Esophagus squamous epithelium (tissue), 5 donors: Measurements from ENCODE around the gene FNDC3B. TPM values are rescaled to one million over a fixed set of nuclear protein-coding genes. Genes with fewer than 3 reads are reported as not detected.

ENCODE experiments used
- DNase-seq: peaks from one replicate; lab custom pipeline; 2025; lab: John Stamatoyannopoulos, UW
- H3K27ac ChIP-seq, 4 donors: fragments of 200-600 bp; sonication (generic); one replicate each; pipeline ENCODE4 v1.5.1; 2016 to 2019; ENCODE audit warnings: mild to moderate bottlenecking in 1 of 4
- H3K27me3 ChIP-seq, 4 donors: fragments of 200-600 bp; sonication (generic); 1 replicate in 3 of 4; 2 replicates in 1 of 4; pipeline versions ENCODE4 v1.5.1 to v1.6.0; 2017 to 2021; ENCODE audit warnings: antibody characterized with exemption in 1 of 4
- H3K36me3 ChIP-seq, 3 donors: fragments of 200-600 bp; sonication (generic); one replicate each; pipeline ENCODE4 v1.5.1; 2016 to 2019
- H3K4me1 ChIP-seq, 3 donors: fragments of 200-600 bp; sonication (generic); one replicate each; pipeline ENCODE4 v1.5.1; 2017 to 2019
- H3K4me3 ChIP-seq, 4 donors: fragments of 200-600 bp; sonication (generic); 1 replicate in 3 of 4; 2 replicates in 1 of 4; pipeline ENCODE4 v1.5.1; 2016 to 2019; ENCODE audit warnings: mild to moderate bottlenecking in 2 of 4, moderate library complexity in 1 of 4
- H3K9me3 ChIP-seq, 3 donors: fragments of 200-600 bp; sonication (generic); one replicate each; pipeline ENCODE4 v1.5.1; 2016 to 2019
- POLR2A ChIP-seq, 4 donors: fragments of 450-650 bp; IDR thresholded peaks; one replicate each; pipeline ENCODE4 v1.6.1; 2017; ENCODE audit warnings: antibody characterized with exemption in 4 of 4, mild to moderate bottlenecking in 4 of 4, moderate library complexity in 3 of 4
- WGBS, 2 donors: methylation state at CpG; one replicate each; pipeline ENCODE4 v1.1.5; 2018; 5-methylcytosine and 5-hydroxymethylcytosine counted together
- intact Hi-C: fragments of 100-400 bp; cut with DNase I; formaldehyde crosslinking; loops from one replicate; pipeline ENCODE4 v1.15.0; 2022
- total RNA-seq, 4 donors: library from RNA; depleted of rRNA; stranded (reverse); fragments of >200 nt; gene quantifications; one replicate each; pipeline ENCODE4 v1.1.0, GENCODE V29; 2016
- TF ChIP-seq, protein P1 (sequence below), 6 experiments: fragments of 450-650 bp in 4 of 6; fragments of 200-600 bp in 2 of 6; sonication (generic) in 2 of 6; IDR thresholded peaks; one replicate each; pipeline ENCODE4 v1.5.1; 2016 to 2019; ENCODE audit warnings: antibody characterized with exemption in 6 of 6, mild to moderate bottlenecking in 4 of 6, moderate library complexity in 4 of 6
- donor health status: DM: yes; HTN: yes; CAD: no.

Gene FNDC3B
- total RNA-seq, 4 donors from 2014 or later = 7.7 to 44.3 (median 20.4) TPM

DNA sequence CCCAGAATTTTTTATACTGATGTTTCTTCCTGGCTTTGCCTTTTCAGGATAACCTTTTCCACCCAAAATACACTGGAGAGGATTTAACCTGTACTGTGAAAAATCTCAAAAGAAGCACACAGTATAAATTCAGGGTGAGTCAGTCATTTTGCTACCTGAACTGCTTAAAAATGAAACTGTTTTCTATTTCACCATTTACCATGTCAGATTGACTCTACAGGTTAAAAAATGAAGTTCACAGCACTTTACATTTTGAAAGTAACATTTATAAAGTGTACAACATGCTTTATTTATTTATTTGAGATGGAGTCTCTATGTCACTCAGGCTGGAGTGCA is 293.6 kb downstream of the FNDC3B start:
- TF ChIP-seq POLR2A (IDR thresholded peaks at IDR 0.05) = no peak
- TF ChIP-seq, protein P1, sequence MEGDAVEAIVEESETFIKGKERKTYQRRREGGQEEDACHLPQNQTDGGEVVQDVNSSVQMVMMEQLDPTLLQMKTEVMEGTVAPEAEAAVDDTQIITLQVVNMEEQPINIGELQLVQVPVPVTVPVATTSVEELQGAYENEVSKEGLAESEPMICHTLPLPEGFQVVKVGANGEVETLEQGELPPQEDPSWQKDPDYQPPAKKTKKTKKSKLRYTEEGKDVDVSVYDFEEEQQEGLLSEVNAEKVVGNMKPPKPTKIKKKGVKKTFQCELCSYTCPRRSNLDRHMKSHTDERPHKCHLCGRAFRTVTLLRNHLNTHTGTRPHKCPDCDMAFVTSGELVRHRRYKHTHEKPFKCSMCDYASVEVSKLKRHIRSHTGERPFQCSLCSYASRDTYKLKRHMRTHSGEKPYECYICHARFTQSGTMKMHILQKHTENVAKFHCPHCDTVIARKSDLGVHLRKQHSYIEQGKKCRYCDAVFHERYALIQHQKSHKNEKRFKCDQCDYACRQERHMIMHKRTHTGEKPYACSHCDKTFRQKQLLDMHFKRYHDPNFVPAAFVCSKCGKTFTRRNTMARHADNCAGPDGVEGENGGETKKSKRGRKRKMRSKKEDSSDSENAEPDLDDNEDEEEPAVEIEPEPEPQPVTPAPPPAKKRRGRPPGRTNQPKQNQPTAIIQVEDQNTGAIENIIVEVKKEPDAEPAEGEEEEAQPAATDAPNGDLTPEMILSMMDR (IDR thresholded peaks at IDR 0.05) = no peak
- Histone ChIP-seq H3K4me1 (peaks cover 0 to 17% (median 3%) of the 10 kb centered on the region in 3 donors), H3K27me3 (no peaks in the 10 kb centered on the region), H3K9me3 (no peaks in the 10 kb centered on the region), H3K4me3 (no peak overlapping the region), H3K27ac (no peak overlapping the region), H3K36me3 (peaks cover 3 to 77% (median 8%) of the 10 kb centered on the region in 3 donors)
- no peak for DNase-seq
- intact Hi-C loops = no loop called here

DNA sequence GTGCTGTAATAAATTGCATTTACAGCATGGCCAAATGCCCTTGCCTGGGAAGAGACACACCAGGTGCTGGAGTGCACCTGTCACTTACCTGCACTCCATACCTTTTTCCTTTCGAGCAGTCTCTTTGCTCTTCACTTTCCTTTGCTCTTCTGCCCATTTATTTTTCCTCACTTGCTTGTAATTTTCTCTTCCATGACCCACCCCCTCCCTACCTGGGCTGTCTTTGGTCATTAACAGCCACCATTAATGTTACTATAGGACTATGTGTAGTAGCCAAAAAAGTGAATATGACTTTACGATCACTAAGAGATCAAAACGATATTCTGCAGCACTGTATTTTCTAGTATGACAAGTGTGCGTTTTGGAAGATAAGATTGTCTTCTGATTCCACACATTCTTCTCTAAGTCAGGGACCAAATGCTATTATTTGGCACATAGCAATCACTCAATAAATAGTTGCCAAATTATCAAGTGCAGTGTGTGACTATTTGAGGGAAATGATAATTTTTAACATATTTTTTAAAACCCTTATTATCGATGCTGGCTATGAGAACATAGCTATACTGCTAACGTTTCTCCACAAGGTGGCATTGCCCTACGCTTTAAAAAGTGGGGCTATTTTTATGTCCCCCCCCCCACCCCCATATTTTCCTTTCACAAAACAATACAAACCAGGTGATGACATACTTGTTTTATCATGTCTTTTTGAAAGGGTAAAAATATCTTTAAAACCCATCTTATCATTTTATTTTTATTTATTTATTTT is 294.5 kb downstream of the FNDC3B start:
- peaks cover 0 to 17% (median 3%) of the 10 kb centered on the region in 3 donors for H3K4me1 ChIP-seq
- H3K36me3 ChIP-seq = peaks cover 3 to 77% (median 8%) of the 10 kb centered on the region in 3 donors
- H3K9me3 ChIP-seq = no peaks in the 10 kb centered on the region
- TF ChIP-seq, protein P1 (IDR thresholded peaks at IDR 0.05) = peak in 2 of 6 experiments; percentile 6 to 32
- no peak for TF ChIP-seq POLR2A (IDR thresholded peaks at IDR 0.05)
- DNase-seq = no peak
- 80 to 89% methylated on average over 7 of the region's 7 CpGs for WGBS, 2 donors
- intact Hi-C loops = no loop called here
- no peak overlapping the region for H3K4me3 ChIP-seq
- peak overlapping the region in 1 of 4 donors; percentile 18 for H3K27ac ChIP-seq
- H3K27me3 ChIP-seq = no peaks in the 10 kb centered on the region

DNA sequence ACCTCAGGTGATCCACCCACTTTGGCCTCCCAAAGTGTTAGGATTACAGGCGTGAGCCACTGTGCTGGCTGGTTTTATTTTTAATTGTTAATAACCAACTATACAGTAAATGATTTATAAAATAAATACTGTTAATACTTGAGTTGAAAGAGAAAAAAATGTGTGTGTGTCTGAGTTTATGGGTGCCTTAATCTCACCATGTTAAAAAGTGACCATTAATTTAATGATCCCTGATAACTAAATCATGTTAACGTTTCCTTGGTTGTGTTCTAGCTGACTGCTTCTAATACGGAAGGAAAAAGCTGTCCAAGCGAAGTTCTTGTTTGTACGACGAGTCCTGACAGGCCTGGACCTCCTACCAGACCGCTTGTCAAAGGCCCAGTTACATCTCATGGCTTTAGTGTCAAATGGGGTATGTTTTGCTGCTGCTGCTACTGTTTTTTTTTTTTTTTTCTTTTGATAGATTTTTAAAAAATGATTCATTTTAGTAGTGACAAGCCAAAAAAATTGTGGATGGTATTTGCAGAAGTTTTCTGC is 295.4 kb downstream of the FNDC3B start:
- 36 to 49% methylated on average over 7 of the region's 7 CpGs for WGBS, 2 donors
- TF ChIP-seq POLR2A (IDR thresholded peaks at IDR 0.05) = no peak
- TF ChIP-seq, protein P1 (IDR thresholded peaks at IDR 0.05) = no peak
- Histone ChIP-seq H3K27ac (peak overlapping the region in 2 of 4 donors; percentile 18 to 39), H3K36me3 (peaks cover 0 to 77% (median 3%) of the 10 kb centered on the region in 3 donors), H3K4me1 (peaks cover 0 to 17% (median 3%) of the 10 kb centered on the region in 3 donors), H3K9me3 (no peaks in the 10 kb centered on the region), H3K27me3 (no peaks in the 10 kb centered on the region), H3K4me3 (no peak overlapping the region)
- intact Hi-C loops = no loop called here
- no peak for DNase-seq

DNA sequence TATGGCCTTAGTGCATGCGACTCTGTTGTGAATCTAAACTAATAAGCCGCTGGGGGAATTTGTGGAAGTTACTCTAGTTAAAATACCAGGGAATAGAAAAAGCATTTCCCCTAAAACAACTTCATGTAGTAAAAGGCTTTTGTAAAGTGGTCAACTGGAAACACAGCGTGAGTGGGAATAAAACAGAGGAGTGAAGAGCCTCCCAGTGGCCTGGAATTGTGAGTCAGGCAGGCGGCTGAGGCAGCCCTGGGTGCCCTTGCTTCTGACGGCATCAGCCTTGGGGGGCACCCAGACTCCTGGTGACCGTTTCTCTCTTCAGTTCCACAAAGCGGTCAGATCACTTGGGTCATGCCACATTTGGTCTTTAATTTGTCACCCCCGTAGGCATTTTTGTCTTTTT is 300.5 kb downstream of the FNDC3B start:
- H3K4me1 ChIP-seq = peaks cover 0 to 1% (median 0%) of the 10 kb centered on the region in 3 donors
- 92 to 93% methylated on average over 8 of the region's 8 CpGs for WGBS, 2 donors
- no peak for DNase-seq
- intact Hi-C loops = no loop called here
- H3K36me3 ChIP-seq = peaks cover 0 to 86% (median 0%) of the 10 kb centered on the region in 3 donors
- H3K4me3 ChIP-seq = no peak overlapping the region
- no peak overlapping the region for H3K27ac ChIP-seq
- no peak for TF ChIP-seq POLR2A (IDR thresholded peaks at IDR 0.05)
- TF ChIP-seq, protein P1 (IDR thresholded peaks at IDR 0.05) = no peak
- H3K27me3 ChIP-seq = no peaks in the 10 kb centered on the region
- no peaks in the 10 kb centered on the region for H3K9me3 ChIP-seq

DNA sequence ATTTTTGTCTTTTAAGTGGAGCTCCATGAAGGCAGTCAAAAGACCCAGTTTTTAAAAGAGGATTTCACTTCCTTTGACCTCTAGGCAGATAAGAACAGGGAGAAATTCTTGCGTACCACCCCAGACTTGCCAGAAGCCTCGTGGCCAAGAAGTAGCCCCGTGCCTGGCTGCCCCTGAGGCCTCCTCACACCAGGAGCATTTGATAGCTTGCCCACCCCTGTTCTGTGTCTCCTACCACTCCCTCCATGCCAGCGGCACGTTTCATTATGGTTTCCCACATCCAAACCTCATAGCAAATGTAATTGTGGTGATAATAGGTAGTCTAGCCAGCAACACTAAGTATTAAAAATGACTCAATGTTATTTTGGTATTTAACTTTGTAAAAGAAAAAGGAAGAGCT is 301.2 kb downstream of the FNDC3B start:
- no peaks in the 10 kb centered on the region for H3K27me3 ChIP-seq
- no peak for DNase-seq
- no peak overlapping the region for H3K4me3 ChIP-seq
- H3K27ac ChIP-seq = no peak overlapping the region
- H3K4me1 ChIP-seq = no peaks in the 10 kb centered on the region
- TF ChIP-seq, protein P1 (IDR thresholded peaks at IDR 0.05) = no peak
- intact Hi-C loops = no loop called here
- WGBS, 2 donors = 70 to 90% methylated on average over 5 of the region's 5 CpGs
- peaks cover 0 to 91% (median 0%) of the 10 kb centered on the region in 3 donors for H3K36me3 ChIP-seq
- H3K9me3 ChIP-seq = no peaks in the 10 kb centered on the region
